ENCODE measurements around the gene PLXNC1.
A peak's percentile ranks its signal among the peaks of the same experiment; 100 is the strongest.

PLXNC1 gene

DNA sequence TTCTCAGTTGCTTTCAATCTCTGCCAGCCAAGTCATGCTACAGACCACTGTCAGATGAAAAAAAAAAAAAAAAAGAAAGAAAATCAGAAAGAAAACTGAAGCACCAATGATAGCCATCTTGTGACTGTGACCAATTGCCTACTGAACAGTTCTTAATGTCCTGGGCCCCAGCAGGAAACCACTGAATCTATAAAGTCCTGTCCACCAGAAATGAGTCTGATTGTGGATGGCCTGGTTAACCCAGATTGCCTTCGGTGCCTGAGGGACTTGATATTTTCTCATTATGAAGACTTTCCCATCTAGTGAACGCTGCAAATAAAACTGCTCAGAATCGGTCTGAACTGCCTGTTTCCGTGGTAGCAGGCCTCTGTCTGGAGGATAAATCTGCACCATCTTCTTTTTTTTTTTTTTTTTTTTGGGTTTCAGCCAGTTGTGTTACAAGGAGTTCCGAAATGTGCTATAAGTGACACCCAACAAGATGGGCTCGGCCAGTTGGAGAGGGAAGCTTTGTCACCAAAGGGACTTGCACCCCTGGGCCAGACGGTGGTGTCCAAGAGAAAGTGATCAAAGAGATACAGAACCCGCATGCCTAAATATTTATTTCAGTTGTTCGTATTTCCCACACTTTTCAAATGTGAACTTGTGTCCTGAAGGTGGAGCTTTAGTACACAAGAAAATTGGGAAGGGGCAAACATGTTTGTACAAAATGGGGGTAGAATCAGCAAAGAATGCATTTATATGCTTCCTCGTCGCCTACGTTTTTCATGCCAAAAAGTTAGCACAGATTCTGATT, 3.0 kb upstream of the PLXNC1 start:
- H3K36me3 ChIP-seq (ENCODE audit: control insufficient read depth, insufficient read depth, low read length): no peaks in the 10 kb centered on the region

GRCh38 chr12:94146166-94146936, 2.0 kb upstream of the PLXNC1 start:
- DNase-seq: no peak
- H3K4me3 ChIP-seq (ENCODE audit: insufficient read depth, low read depth, low read length, poor library complexity, severe bottlenecking): no peak overlapping the region
- no peaks in the 10 kb centered on the region for H3K9me3 ChIP-seq (ENCODE audit: control insufficient read depth, low read length)
- H3K36me3 ChIP-seq (ENCODE audit: control insufficient read depth, insufficient read depth, low read length): no peaks in the 10 kb centered on the region
- peaks cover 9% of the 10 kb centered on the region for H3K4me1 ChIP-seq (ENCODE audit: control insufficient read depth, insufficient read depth, low read length, poor library complexity, severe bottlenecking)
- no peaks in the 10 kb centered on the region for H3K27me3 ChIP-seq (replicated peaks; ENCODE audit: control insufficient read depth, insufficient read depth, low read length, poor library complexity, severe bottlenecking)
- H3K27ac ChIP-seq (ENCODE audit: insufficient read depth, low read length, poor library complexity, severe bottlenecking): no peak overlapping the region

More for the DNA sequence above, 3.0 kb upstream of the PLXNC1 start:
- no peaks in the 10 kb centered on the region for H3K9me3 ChIP-seq (ENCODE audit: control insufficient read depth, low read length)
- no peak overlapping the region for H3K27ac ChIP-seq (ENCODE audit: insufficient read depth, low read length, poor library complexity, severe bottlenecking)
- H3K4me1 ChIP-seq (ENCODE audit: control insufficient read depth, insufficient read depth, low read length, poor library complexity, severe bottlenecking): peaks cover 3% of the 10 kb centered on the region
- no peaks in the 10 kb centered on the region for H3K27me3 ChIP-seq (replicated peaks; ENCODE audit: control insufficient read depth, insufficient read depth, low read length, poor library complexity, severe bottlenecking)
- H3K4me3 ChIP-seq (ENCODE audit: insufficient read depth, low read depth, low read length, poor library complexity, severe bottlenecking): no peak overlapping the region
- no peak for DNase-seq

DNA sequence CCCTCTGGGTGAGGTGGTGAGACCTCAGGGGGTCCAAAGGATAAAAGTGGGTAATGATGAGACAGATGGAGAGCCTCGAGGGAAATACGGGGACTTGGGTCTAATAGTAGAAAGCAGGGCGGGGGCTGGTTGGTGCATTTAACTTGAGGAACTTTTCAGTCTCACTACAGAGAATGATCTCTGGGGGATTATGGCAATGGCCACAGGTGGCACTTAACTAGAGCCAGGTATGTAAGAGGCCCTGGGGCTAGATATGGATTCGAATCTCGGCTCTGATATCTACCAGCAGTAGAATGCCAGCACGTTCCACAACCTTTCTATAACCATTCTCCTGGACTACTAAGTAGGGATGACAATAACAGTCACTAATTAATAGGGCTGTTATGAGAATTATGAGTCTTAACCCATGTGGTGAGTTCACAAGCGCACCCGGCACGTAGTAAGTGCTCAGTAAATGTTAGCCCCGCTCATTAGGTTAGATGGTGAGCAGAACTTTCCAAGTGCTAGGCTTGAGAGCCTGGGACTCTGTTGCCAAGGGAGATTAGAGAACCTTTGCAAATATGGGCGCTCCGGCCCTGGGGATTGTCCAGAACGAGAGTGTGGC, 888 bp upstream of the PLXNC1 start:
- H3K36me3 ChIP-seq (ENCODE audit: control insufficient read depth, insufficient read depth, low read length): no peaks in the 10 kb centered on the region
- DNase-seq: no peak
- H3K9me3 ChIP-seq (ENCODE audit: control insufficient read depth, low read length): no peaks in the 10 kb centered on the region
- peaks cover 14% of the 10 kb centered on the region for H3K4me1 ChIP-seq (ENCODE audit: control insufficient read depth, insufficient read depth, low read length, poor library complexity, severe bottlenecking)
- peak overlapping the region; percentile 63 for H3K4me3 ChIP-seq (ENCODE audit: insufficient read depth, low read depth, low read length, poor library complexity, severe bottlenecking)
- H3K27ac ChIP-seq (ENCODE audit: insufficient read depth, low read length, poor library complexity, severe bottlenecking): peak overlapping the region; percentile 42
- H3K27me3 ChIP-seq (replicated peaks; ENCODE audit: control insufficient read depth, insufficient read depth, low read length, poor library complexity, severe bottlenecking): no peaks in the 10 kb centered on the region

DNA sequence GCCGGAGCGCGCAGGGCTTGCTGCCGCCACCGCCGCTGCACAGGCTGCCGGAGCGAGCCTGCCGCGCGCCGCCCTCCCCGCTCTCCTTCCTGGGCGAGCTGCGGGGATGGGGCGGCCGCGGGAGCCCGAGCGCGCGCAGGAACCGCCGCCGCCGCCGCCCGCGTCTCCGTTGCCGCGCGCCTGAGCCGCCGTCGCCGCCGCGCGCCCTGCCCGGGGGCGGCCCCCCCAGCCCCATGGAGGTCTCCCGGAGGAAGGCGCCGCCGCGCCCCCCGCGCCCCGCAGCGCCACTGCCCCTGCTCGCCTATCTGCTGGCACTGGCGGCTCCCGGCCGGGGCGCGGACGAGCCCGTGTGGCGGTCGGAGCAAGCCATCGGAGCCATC, 352 bp downstream of the PLXNC1 start:
- peak overlapping the region; percentile 82 for H3K4me3 ChIP-seq (ENCODE audit: insufficient read depth, low read depth, low read length, poor library complexity, severe bottlenecking)
- DNase-seq: no peak
- no peaks in the 10 kb centered on the region for H3K27me3 ChIP-seq (replicated peaks; ENCODE audit: control insufficient read depth, insufficient read depth, low read length, poor library complexity, severe bottlenecking)
- H3K27ac ChIP-seq (ENCODE audit: insufficient read depth, low read length, poor library complexity, severe bottlenecking): peak overlapping the region; percentile 18
- H3K36me3 ChIP-seq (ENCODE audit: control insufficient read depth, insufficient read depth, low read length): no peaks in the 10 kb centered on the region
- H3K9me3 ChIP-seq (ENCODE audit: control insufficient read depth, low read length): no peaks in the 10 kb centered on the region
- peaks cover 14% of the 10 kb centered on the region for H3K4me1 ChIP-seq (ENCODE audit: control insufficient read depth, insufficient read depth, low read length, poor library complexity, severe bottlenecking)

GRCh38 chr12:94149119-94149780, 873 bp downstream of the PLXNC1 start:
- Histone ChIP-seq H3K4me1 (ENCODE audit: control insufficient read depth, insufficient read depth, low read length, poor library complexity, severe bottlenecking) (peaks cover 14% of the 10 kb centered on the region), H3K27ac (ENCODE audit: insufficient read depth, low read length, poor library complexity, severe bottlenecking) (peak overlapping the region; percentile 18), H3K27me3 (replicated peaks; ENCODE audit: control insufficient read depth, insufficient read depth, low read length, poor library complexity, severe bottlenecking) (no peaks in the 10 kb centered on the region), H3K9me3 (ENCODE audit: control insufficient read depth, low read length) (no peaks in the 10 kb centered on the region), H3K4me3 (ENCODE audit: insufficient read depth, low read depth, low read length, poor library complexity, severe bottlenecking) (peak overlapping the region; percentile 82), H3K36me3 (ENCODE audit: control insufficient read depth, insufficient read depth, low read length) (no peaks in the 10 kb centered on the region)
- peak in 2 of 3 donors; percentile 19 to 26 for DNase-seq

DNA sequence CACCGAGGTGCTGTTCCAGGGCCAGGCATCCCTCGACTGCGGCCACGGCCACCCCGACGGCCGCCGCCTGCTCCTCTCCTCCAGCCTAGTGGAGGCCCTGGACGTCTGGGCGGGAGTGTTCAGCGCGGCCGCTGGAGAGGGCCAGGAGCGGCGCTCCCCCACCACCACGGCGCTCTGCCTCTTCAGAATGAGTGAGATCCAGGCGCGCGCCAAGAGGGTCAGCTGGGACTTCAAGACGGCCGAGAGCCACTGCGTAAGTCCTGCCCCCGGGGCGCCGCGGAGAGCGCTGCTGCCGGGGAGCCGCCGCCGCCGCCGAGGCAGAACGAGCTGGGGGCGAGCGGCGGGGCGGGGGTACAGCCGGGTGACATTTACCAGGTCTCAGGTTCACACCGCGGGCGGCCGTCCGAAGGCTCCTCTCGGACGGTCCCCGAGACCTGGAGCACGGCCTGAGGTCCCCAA, 1.4 kb downstream of the PLXNC1 start:
- DNase-seq: no peak
- Histone ChIP-seq H3K36me3 (ENCODE audit: control insufficient read depth, insufficient read depth, low read length) (no peaks in the 10 kb centered on the region), H3K27ac (ENCODE audit: insufficient read depth, low read length, poor library complexity, severe bottlenecking) (no peak overlapping the region), H3K4me3 (ENCODE audit: insufficient read depth, low read depth, low read length, poor library complexity, severe bottlenecking) (peak overlapping the region; percentile 82), H3K4me1 (ENCODE audit: control insufficient read depth, insufficient read depth, low read length, poor library complexity, severe bottlenecking) (peaks cover 14% of the 10 kb centered on the region), H3K27me3 (replicated peaks; ENCODE audit: control insufficient read depth, insufficient read depth, low read length, poor library complexity, severe bottlenecking) (no peaks in the 10 kb centered on the region), H3K9me3 (ENCODE audit: control insufficient read depth, low read length) (no peaks in the 10 kb centered on the region)

- no peak overlapping the region for H3K27ac ChIP-seq (ENCODE audit: insufficient read depth, low read length, poor library complexity, severe bottlenecking)
- peak overlapping the region; percentile 82 for H3K4me3 ChIP-seq (ENCODE audit: insufficient read depth, low read depth, low read length, poor library complexity, severe bottlenecking)
- peaks cover 14% of the 10 kb centered on the region for H3K4me1 ChIP-seq (ENCODE audit: control insufficient read depth, insufficient read depth, low read length, poor library complexity, severe bottlenecking)
- peak in 2 of 3 donors; percentile 7 to 25 for DNase-seq
- no peaks in the 10 kb centered on the region for H3K36me3 ChIP-seq (ENCODE audit: control insufficient read depth, insufficient read depth, low read length)
- H3K9me3 ChIP-seq (ENCODE audit: control insufficient read depth, low read length): no peaks in the 10 kb centered on the region
- H3K27me3 ChIP-seq (replicated peaks; ENCODE audit: control insufficient read depth, insufficient read depth, low read length, poor library complexity, severe bottlenecking): no peaks in the 10 kb centered on the region
Observed at GRCh38 chr12:94150240-94151121, 2.1 kb downstream of the PLXNC1 start.

GRCh38 chr12:94151582-94151981, 3.2 kb downstream of the PLXNC1 start:
- no peaks in the 10 kb centered on the region for H3K36me3 ChIP-seq (ENCODE audit: control insufficient read depth, insufficient read depth, low read length)
- DNase-seq: no peak
- H3K9me3 ChIP-seq (ENCODE audit: control insufficient read depth, low read length): no peaks in the 10 kb centered on the region
- H3K4me1 ChIP-seq (ENCODE audit: control insufficient read depth, insufficient read depth, low read length, poor library complexity, severe bottlenecking): peaks cover 14% of the 10 kb centered on the region
- H3K27ac ChIP-seq (ENCODE audit: insufficient read depth, low read length, poor library complexity, severe bottlenecking): no peak overlapping the region
- H3K4me3 ChIP-seq (ENCODE audit: insufficient read depth, low read depth, low read length, poor library complexity, severe bottlenecking): no peak overlapping the region
- no peaks in the 10 kb centered on the region for H3K27me3 ChIP-seq (replicated peaks; ENCODE audit: control insufficient read depth, insufficient read depth, low read length, poor library complexity, severe bottlenecking)
